M059J (cell line): ENCODE measurements around the gene GFPT1. TPM values are rescaled to one million over a fixed set of nuclear protein-coding genes. Genes with fewer than 3 reads are reported as not detected.

Source experiments
- DNase-seq: peaks from one replicate; pipeline ENCODE4 v3.0.0-alpha.2; 2012; ENCODE audit warnings: low read depth
- total RNA-seq: library from RNA; depleted of rRNA; stranded (reverse); fragments of >200 nt; shearing (Covaris generic); gene quantifications from 2 replicates; pipeline ENCODE4 v1.2.3, GENCODE V29; 2014

Gene GFPT1
- total RNA-seq, 1 experiment from 2014 or later, result 30.8 TPM

GRCh38 chr2:69316550-69316949, 70.5 kb downstream of the GFPT1 start:
- DNase-seq, result no peak

GRCh38 chr2:69315160-69315761, 71.8 kb downstream of the GFPT1 start:
- DNase-seq, result no peak

GRCh38 chr2:69311024-69311416, 76.0 kb downstream of the GFPT1 start:
- DNase-seq, result no peak

DNA sequence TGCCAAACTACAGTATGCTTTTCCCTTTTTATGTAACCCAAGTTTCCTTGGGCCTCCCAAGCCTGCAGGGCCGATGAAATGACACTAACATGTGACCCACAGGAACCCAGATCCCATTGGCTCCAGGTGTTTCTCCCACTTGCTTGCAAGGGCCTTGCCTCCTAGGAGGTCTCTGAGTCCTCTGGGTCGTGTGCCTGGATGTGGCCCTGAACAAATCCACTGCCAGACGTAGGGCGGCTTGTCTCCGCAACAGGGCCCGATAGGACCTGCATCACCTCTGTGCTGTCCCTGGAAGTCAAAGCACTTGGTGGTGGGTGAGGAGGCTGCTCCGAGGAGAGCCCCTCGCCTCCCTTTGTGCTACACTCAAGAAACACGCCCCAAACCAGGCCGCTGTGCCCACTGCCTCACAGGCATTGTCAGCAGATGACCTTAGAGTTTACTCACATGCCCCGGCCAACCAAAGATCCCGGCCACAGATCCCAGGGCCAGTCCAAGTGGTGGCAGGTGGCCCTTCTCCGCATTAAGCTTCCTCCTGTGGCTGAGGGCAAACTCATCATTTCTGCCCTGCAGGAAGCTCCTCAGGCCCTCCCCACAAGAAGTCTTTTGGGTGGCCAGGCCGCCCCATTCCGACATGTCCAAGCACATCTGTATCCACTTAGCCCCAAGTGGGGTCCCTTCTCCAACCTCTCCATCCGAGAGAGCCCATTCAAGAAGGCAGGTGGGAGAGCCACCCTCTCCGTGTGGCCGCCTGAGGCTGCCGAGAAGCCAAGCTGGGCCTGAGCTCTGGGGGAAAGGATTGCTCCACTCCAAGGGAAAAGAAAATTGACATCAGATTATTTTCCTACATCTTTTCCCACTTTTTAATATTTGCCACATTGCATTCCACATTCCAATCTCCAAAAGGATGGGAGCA, 76.7 kb downstream of the GFPT1 start:
- DNase-seq, result no peak

DNA sequence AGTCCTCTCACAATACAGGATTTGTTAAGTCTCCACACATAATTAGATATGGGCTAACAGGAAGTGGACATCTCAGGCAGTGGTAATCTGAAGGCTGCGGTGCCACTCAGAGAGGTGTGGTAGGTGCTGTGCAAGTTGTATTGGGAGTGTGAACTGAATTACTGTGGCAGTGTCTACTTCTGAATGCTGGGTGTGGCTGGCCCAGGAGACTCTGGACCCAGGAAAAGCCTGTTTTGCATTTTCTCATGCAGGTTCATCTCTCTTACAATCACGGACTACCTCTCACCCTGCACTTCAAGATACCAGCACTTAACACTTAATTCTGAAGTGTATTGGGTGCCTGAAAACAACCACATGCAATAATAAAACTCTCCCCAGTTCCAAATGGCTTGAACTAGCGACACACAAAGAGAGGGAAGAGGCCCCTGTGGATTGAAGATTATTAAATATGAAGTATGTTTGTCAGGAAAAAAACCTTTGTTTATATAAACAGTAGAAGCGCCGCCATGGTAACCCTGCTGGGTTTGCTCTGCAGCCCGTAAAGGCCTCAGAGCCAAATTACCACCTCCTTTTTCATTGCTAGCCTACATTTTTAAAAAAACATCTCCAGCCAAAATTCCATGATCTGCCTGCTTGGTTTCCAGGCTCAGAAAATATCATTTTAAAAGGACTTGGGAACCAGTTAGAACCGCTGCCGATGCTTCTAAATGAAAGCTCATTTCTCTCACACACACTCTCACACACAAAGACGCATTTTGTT, 77.5 kb downstream of the GFPT1 start:
- peak; percentile 51 for DNase-seq

DNA sequence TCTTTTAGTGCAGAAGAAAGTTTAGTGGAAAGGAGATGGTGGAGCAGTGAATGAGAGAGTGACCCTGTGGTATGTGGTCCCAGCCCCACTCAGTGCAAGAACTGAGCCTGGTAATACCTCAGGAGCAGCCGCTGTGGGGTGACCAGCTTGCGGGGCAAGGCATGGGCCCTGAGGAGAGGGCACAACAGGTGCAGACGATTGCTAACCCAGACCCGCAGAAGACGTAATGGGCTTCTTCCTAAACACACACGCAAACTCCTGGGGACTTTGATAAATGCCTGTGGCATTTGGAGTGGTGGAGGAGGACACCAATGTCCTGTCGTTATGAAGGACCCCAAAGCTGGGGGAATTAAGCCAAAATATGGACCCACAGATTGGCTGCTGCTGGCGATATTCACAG, 78.7 kb downstream of the GFPT1 start:
- DNase-seq, result no peak

- DNase-seq, result no peak
Measured at GRCh38 chr2:69307579-69308064, 79.4 kb downstream of the GFPT1 start.

- DNase-seq, result peak; percentile 72
Measured at GRCh38 chr2:69306822-69307578, 80.0 kb downstream of the GFPT1 start.

- no peak for DNase-seq
Measured at GRCh38 chr2:69306393-69306821, 80.6 kb downstream of the GFPT1 start.

GRCh38 chr2:69305712-69306392, 81.2 kb downstream of the GFPT1 start:
- peak; percentile 40 for DNase-seq

- DNase-seq, result no peak
Measured at GRCh38 chr2:69305166-69305565, 81.9 kb downstream of the GFPT1 start.

- DNase-seq, result no peak
Measured at GRCh38 chr2:69304656-69305055, 82.4 kb downstream of the GFPT1 start.

DNA sequence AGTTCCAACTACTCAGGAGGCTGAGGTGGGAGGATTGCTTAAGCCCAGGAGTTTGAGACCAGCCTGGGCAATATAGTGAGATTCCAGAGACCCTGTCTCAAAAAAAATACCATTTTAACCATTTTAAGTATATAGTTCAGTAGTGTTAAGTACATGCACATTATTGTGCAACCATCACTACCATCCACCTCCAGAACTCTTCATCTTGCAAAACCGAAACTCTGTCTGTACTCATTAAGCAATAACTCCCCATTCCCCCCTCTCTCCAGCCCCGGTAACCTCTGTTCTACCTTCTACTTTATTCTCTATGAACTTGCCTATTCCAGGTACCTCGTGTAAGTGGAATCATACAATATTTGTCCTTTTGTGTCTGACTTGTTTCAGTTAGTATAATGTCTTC, 86.4 kb downstream of the GFPT1 start:
- no peak for DNase-seq

GRCh38 chr2:69299772-69300516, 87.1 kb downstream of the GFPT1 start:
- no peak for DNase-seq

- peak; percentile 45 for DNase-seq
Measured at GRCh38 chr2:69298862-69299261, 88.2 kb downstream of the GFPT1 start.

DNA sequence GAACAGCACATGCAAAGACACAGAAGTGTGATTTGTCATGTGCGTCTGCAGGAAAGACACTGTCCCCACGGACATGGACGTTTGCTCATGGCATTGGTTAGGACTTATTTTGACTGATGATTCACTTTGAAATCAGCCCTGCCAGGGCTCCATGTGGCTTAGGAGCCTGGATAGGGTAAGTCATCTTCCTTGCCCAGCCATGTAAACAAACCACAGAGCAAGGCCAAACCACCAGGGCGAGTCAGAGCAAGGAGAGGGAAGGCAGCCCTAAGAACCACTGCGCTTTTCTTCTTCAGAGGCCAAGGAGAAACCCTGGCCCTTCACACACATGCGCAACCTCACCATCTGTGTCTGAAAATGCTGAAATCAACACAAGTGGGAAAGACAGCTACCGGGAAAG, 88.8 kb downstream of the GFPT1 start:
- peak; percentile 95 for DNase-seq

DNA sequence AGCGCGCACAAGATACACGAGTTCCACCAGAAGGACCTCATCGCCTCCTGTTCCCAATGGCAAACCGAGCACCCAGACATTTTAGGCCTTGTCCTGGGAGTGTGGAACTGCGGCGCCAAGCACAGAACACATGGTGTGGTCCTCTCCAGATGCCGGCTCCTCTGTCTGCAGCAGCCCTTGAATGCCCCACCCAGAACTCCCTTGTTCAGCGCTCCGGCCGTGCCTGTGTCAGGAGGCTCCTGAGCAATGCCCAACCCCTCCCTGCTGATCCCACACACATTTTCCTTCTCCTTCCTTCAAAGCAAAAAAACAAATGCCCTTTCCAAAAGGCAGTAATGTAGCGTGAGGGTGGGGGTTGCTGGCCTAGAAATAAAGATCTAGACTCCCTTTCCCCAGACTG, 89.8 kb downstream of the GFPT1 start:
- DNase-seq, result no peak

- no peak for DNase-seq
Measured at GRCh38 chr2:69296421-69296820, 90.6 kb downstream of the GFPT1 start.

DNA sequence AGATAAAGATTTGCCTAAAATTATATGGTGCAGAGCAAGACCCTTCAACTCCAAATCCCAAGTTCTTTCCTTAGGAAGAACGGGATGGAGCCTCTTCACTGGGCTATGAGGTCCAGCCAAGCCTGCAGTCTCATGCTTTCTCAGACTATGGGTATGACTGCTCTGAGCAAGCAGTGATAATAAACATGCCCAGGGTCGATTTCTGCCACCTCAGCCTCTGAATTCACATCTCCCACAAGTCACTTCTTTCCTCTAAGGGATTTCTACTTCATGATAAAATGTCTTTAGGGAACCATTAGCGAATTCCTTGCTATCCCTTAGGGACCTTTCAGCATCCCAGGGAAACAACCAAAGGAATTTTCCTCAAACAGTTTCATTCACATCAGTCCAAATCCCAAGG, 94.8 kb downstream of the GFPT1 start:
- no peak for DNase-seq

GRCh38 chr2:69291721-69292120, 95.3 kb downstream of the GFPT1 start:
- DNase-seq, result no peak
